ENCODE measurements around the gene BAHD1.

Gene BAHD1

GRCh38 chr15:40459391-40460015 lies 18.8 kb downstream of the BAHD1 start:
- TF ChIP-seq POLR2A (IDR thresholded peaks at IDR 0.05; ENCODE audit: low read length) (no peak), GATA1 (IDR thresholded peaks at IDR 0.05; ENCODE audit: low read depth, low read length) (no peak)

GRCh38 chr15:40460404-40460803 lies 19.7 kb downstream of the BAHD1 start:
- TF ChIP-seq POLR2A (IDR thresholded peaks at IDR 0.05; ENCODE audit: low read length), result no peak
- no peak for DNase-seq

More at GRCh38 chr15:40459391-40460015, 18.8 kb downstream of the BAHD1 start:
- no peak for DNase-seq

- no peak for DNase-seq
- TF ChIP-seq POLR2A (IDR thresholded peaks at IDR 0.05; ENCODE audit: low read length), result no peak
- TF ChIP-seq GATA1 (IDR thresholded peaks at IDR 0.05; ENCODE audit: low read depth, low read length), result no peak
These were observed 21.2 kb downstream of the BAHD1 start for GRCh38 chr15:40461958-40462357.

- TF ChIP-seq POLR2A (IDR thresholded peaks at IDR 0.05; ENCODE audit: low read length) (no peak), GATA1 (IDR thresholded peaks at IDR 0.05; ENCODE audit: low read depth, low read length) (no peak)
- no peak for DNase-seq
These were observed 22.5 kb downstream of the BAHD1 start for GRCh38 chr15:40463279-40463678.

GRCh38 chr15:40463886-40464545 lies 23.3 kb downstream of the BAHD1 start:
- TF ChIP-seq POLR2A (IDR thresholded peaks at IDR 0.05; ENCODE audit: low read length) (no peak), GATA1 (IDR thresholded peaks at IDR 0.05; ENCODE audit: low read depth, low read length) (no peak)
- DNase-seq, result no peak

GRCh38 chr15:40464595-40465185 lies 23.9 kb downstream of the BAHD1 start:
- TF ChIP-seq GATA1 (IDR thresholded peaks at IDR 0.05; ENCODE audit: low read depth, low read length) (no peak), POLR2A (IDR thresholded peaks at IDR 0.05; ENCODE audit: low read length) (no peak)
- DNase-seq, result no peak

- DNase-seq, result no peak
- TF ChIP-seq POLR2A (IDR thresholded peaks at IDR 0.05; ENCODE audit: low read length), result no peak
- TF ChIP-seq GATA1 (IDR thresholded peaks at IDR 0.05; ENCODE audit: low read depth, low read length), result no peak
These were observed 25.2 kb downstream of the BAHD1 start for GRCh38 chr15:40465939-40466338.

- no peak for TF ChIP-seq GATA1 (IDR thresholded peaks at IDR 0.05; ENCODE audit: low read depth, low read length)
- no peak for TF ChIP-seq POLR2A (IDR thresholded peaks at IDR 0.05; ENCODE audit: low read length)
- DNase-seq, result no peak
These were observed 25.9 kb downstream of the BAHD1 start for GRCh38 chr15:40466426-40467260.

GRCh38 chr15:40467261-40467615 lies 26.5 kb downstream of the BAHD1 start:
- DNase-seq, result no peak
- TF ChIP-seq POLR2A (IDR thresholded peaks at IDR 0.05; ENCODE audit: low read length) (no peak), GATA1 (IDR thresholded peaks at IDR 0.05; ENCODE audit: low read depth, low read length) (no peak)

- TF ChIP-seq POLR2A (IDR thresholded peaks at IDR 0.05; ENCODE audit: low read length), result no peak
- TF ChIP-seq GATA1 (IDR thresholded peaks at IDR 0.05; ENCODE audit: low read depth, low read length), result no peak
- peak; percentile 34 to 71 for DNase-seq
These were observed 28.2 kb downstream of the BAHD1 start for GRCh38 chr15:40468898-40469331.

- TF ChIP-seq GATA1 (IDR thresholded peaks at IDR 0.05; ENCODE audit: low read depth, low read length) (no peak), POLR2A (IDR thresholded peaks at IDR 0.05; ENCODE audit: low read length) (no peak)
- peak; percentile 28 to 29 for DNase-seq
These were observed 29.1 kb downstream of the BAHD1 start for GRCh38 chr15:40469776-40470390.

- TF ChIP-seq POLR2A (IDR thresholded peaks at IDR 0.05; ENCODE audit: low read length) (no peak), GATA1 (IDR thresholded peaks at IDR 0.05; ENCODE audit: low read depth, low read length) (no peak)
- peak; percentile 47 to 58 for DNase-seq
These were observed 29.8 kb downstream of the BAHD1 start, which contains the start of gene CHST14 for GRCh38 chr15:40470423-40471104. Gene CHST14, plus strand, starts transcription at chr15:40470984. Its CDS starts 230 bp downstream, at chr15:40471214.
